Dermis microvascular lymphatic vessel endothelial cell (primary cell): ENCODE measurements around the gene VAV1. TPM values are rescaled to one million over a fixed set of nuclear protein-coding genes. Genes with fewer than 3 reads are reported as not detected.
"Not testable (repeated sequence)": the region's sequence is repeated elsewhere in the genome, so short reads cannot be mapped to it uniquely, and the experiment has no call there.

ENCODE experiments used
- DNase-seq, 2 donors: peaks; one replicate each; pipeline versions ENCODE4 v3.0.0 to v3.0.0-alpha.2; 2010; ENCODE audit warnings: low read depth in 2 of 2
- total RNA-seq: library from RNA; depleted of rRNA; stranded (reverse); fragments of >200 nt; gene quantifications from 2 replicates; pipeline ENCODE4 v1.2.1, GENCODE V29; 2014

Gene VAV1
- total RNA-seq, 1 donor from 2014 or later, result under 0.01 TPM

- no peak for DNase-seq
These were observed 17.6 kb upstream of the VAV1 start for GRCh38 chr19:6754653-6755463.

- DNase-seq, result no peak
These were observed 11.9 kb upstream of the VAV1 start for GRCh38 chr19:6760606-6761005.

GRCh38 chr19:6761053-6761676 is 11.3 kb upstream of the VAV1 start:
- no peak for DNase-seq

- not testable (repeated sequence) for DNase-seq
These were observed 10.2 kb upstream of the VAV1 start for GRCh38 chr19:6762253-6762797.

GRCh38 chr19:6765738-6766356 is 6.7 kb upstream of the VAV1 start:
- DNase-seq, result no peak

- DNase-seq, result no peak
These were observed 6.0 kb upstream of the VAV1 start for GRCh38 chr19:6766357-6767080.

GRCh38 chr19:6767081-6767356 is 5.5 kb upstream of the VAV1 start:
- DNase-seq, result no peak

- peak; percentile 73 to 78 for DNase-seq
These were observed 4.9 kb upstream of the VAV1 start, which contains the start of gene SH2D3A for GRCh38 chr19:6767357-6768235. Gene SH2D3A (minus strand): TSS chr19:6767435. CDS start chr19:6763748, 3,687 bp downstream.

GRCh38 chr19:6768236-6768785 is 4.2 kb upstream of the VAV1 start:
- no peak for DNase-seq

- DNase-seq, result peak in 1 of 2 donors; percentile 29
These were observed 3.4 kb upstream of the VAV1 start for GRCh38 chr19:6769006-6769619.

GRCh38 chr19:6771648-6772027 is 870 bp upstream of the VAV1 start:
- DNase-seq, result not testable (repeated sequence)

GRCh38 chr19:6772866-6773322 is 386 bp downstream of the VAV1 start:
- DNase-seq, result no peak

- no peak for DNase-seq
These were observed 919 bp downstream of the VAV1 start for GRCh38 chr19:6773323-6773931.

GRCh38 chr19:6774821-6775707 is 2.6 kb downstream of the VAV1 start:
- DNase-seq, result no peak

- not testable (repeated sequence) for DNase-seq
These were observed 3.5 kb downstream of the VAV1 start for GRCh38 chr19:6776045-6776444.

GRCh38 chr19:6776999-6777398 is 4.5 kb downstream of the VAV1 start:
- DNase-seq, result no peak

- no peak for DNase-seq
These were observed 4.9 kb downstream of the VAV1 start for GRCh38 chr19:6777434-6777833.

GRCh38 chr19:6778386-6778785 is 5.9 kb downstream of the VAV1 start:
- DNase-seq, result no peak
